B cell (primary cell): ENCODE measurements around the gene OR51B2. TPM values are rescaled to one million over a fixed set of nuclear protein-coding genes. Genes with fewer than 3 reads are reported as not detected.

Experiments used
- ATAC-seq: fragments of 200-7000 bp; cut with Tn5 transposase; one replicate; pipeline ENCODE4 v1.10.0; 2021; ENCODE audit warnings: low read depth, mild to moderate bottlenecking, moderate number of reproducible peaks, moderate library complexity
- CTCF ChIA-PET: fragments of 350-600 bp; sonication (Branson Sonifier 250); formaldehyde crosslinking; loops from one replicate; lab custom pipeline; 2021; ENCODE audit warnings: antibody characterized with exemption, inconsistent platforms; lab: Charles Lee
- POLR2A ChIA-PET: fragments of 350-600 bp; sonication (Branson Sonifier 250); formaldehyde crosslinking; loops from one replicate; lab custom pipeline; 2021; ENCODE audit warnings: antibody characterized with exemption; lab: Charles Lee
- DNase-seq: peaks from one replicate; pipeline ENCODE4 v3.0.0; 2013
- H2AFZ ChIP-seq: 2 replicates; pipeline ENCODE4 v1.6.1; 2012; ENCODE audit warnings: mild to moderate bottlenecking, low read depth, low read length; ENCODE audit not compliant: insufficient read depth, poor library complexity, severe bottlenecking
- H3K27ac ChIP-seq, 2 donors: 1 replicate in 1 of 2; 2 replicates in 1 of 2; pipeline ENCODE4 v1.5.1; 2012 to 2013; ENCODE audit warnings: low read length in 2 of 2, mild to moderate bottlenecking in 2 of 2, moderate library complexity in 1 of 2
- H3K27me3 ChIP-seq, 4 experiments: fragments of 200-600 bp in 1 of 4; sonication (generic) in 1 of 4; replicated peaks in 1 of 4; 1 replicate in 2 of 4; 2 replicates in 2 of 4; pipeline versions ENCODE4 v1.6.1 to v1.7.0; 2013 to 2016; ENCODE audit warnings: low read length in 3 of 4, mild to moderate bottlenecking in 2 of 4, mixed read lengths in 1 of 4, moderate library complexity in 1 of 4; ENCODE audit not compliant: insufficient read depth in 4 of 4, control insufficient read depth in 3 of 4; ENCODE audit errors: control extremely low read depth in 1 of 4
- H3K36me3 ChIP-seq, 2 experiments: replicated peaks in 1 of 2; 1 replicate in 1 of 2; 2 replicates in 1 of 2; pipeline versions ENCODE4 v1.6.1 to v1.7.1; 2013; ENCODE audit warnings: low read length in 1 of 2; ENCODE audit not compliant: insufficient read depth in 2 of 2, control insufficient read depth in 1 of 2; ENCODE audit errors: control extremely low read depth in 1 of 2, extremely low read depth in 1 of 2
- H3K4me1 ChIP-seq, 2 donors: fragments of 200-600 bp in 1 of 2; sonication (generic) in 1 of 2; 1 replicate in 1 of 2; 2 replicates in 1 of 2; pipeline versions ENCODE4 v1.5.1 to v1.6.1; 2013 to 2017; ENCODE audit warnings: low read length in 2 of 2; ENCODE audit not compliant: control insufficient read depth in 2 of 2, insufficient read depth in 2 of 2
- H3K4me2 ChIP-seq: replicated peaks from 2 replicates; pipeline ENCODE3; 2012; ENCODE audit warnings: mild to moderate bottlenecking, low read depth, low read length; ENCODE audit not compliant: poor library complexity, severe bottlenecking
- H3K4me3 ChIP-seq, 5 experiments: fragments of 200-600 bp in 1 of 5; sonication (generic) in 1 of 5; 1 replicate in 3 of 5; 2 replicates in 2 of 5; pipeline versions ENCODE4 v1.5.1 to v1.7.0; 2011 to 2016; ENCODE audit warnings: low read length in 4 of 5, mild to moderate bottlenecking in 4 of 5, low read depth in 2 of 5, control low read depth in 1 of 5, moderate library complexity in 1 of 5; ENCODE audit not compliant: insufficient read depth in 1 of 5; ENCODE audit errors: control extremely low read depth in 1 of 5, extremely low read depth in 1 of 5
- H3K79me2 ChIP-seq: fragments of 200-600 bp; sonication (generic); one replicate; pipeline ENCODE4 v1.6.0; 2016; ENCODE audit warnings: low read length; ENCODE audit not compliant: control insufficient read depth, insufficient read depth
- H3K9ac ChIP-seq: fragments of 200-600 bp; sonication (generic); 2 replicates; pipeline ENCODE4 v1.6.1; 2017; ENCODE audit warnings: mild to moderate bottlenecking, low read length, moderate library complexity
- H3K9me3 ChIP-seq, 3 donors: one replicate each; pipeline versions ENCODE4 v1.6.1 to v1.7.1; 2013; ENCODE audit warnings: low read length in 2 of 3; ENCODE audit not compliant: control insufficient read depth in 2 of 3, insufficient read depth in 1 of 3; ENCODE audit errors: control extremely low read depth in 1 of 3
- H4K20me1 ChIP-seq: 2 replicates; pipeline ENCODE4 v1.6.0; 2012; ENCODE audit warnings: mild to moderate bottlenecking, low read length; ENCODE audit not compliant: insufficient read depth, control insufficient read depth, poor library complexity, severe bottlenecking
- H3K27ac Mint-ChIP-seq: one replicate; pipeline ENCODE4 v1.8.0; 2021; ENCODE audit warnings: mixed read lengths
- H3K27me3 Mint-ChIP-seq: one replicate; pipeline ENCODE4 v1.8.0; 2021; ENCODE audit warnings: mixed read lengths
- H3K4me1 Mint-ChIP-seq: one replicate; pipeline ENCODE4 v1.8.0; 2021; ENCODE audit warnings: mixed read lengths
- H3K4me3 Mint-ChIP-seq: one replicate; pipeline ENCODE4 v1.8.0; 2021; ENCODE audit warnings: mixed read lengths
- H3K9me3 Mint-ChIP-seq: one replicate; pipeline ENCODE4 v1.8.0; 2022; ENCODE audit warnings: mixed read lengths; ENCODE audit not compliant: insufficient read depth
- CTCF ChIP-seq: fragments of 200-600 bp; IDR thresholded peaks from one replicate; pipeline ENCODE4 v1.8.0; 2022; ENCODE audit warnings: antibody characterized with exemption, mild to moderate bottlenecking
- EZH2 ChIP-seq: IDR thresholded peaks from 2 replicates; pipeline ENCODE4 v1.6.1; 2012; ENCODE audit warnings: borderline replicate concordance, low read depth, mild to moderate bottlenecking, moderate library complexity, low read length; ENCODE audit not compliant: insufficient read depth, poor library complexity, severe bottlenecking
- WGBS: methylation state at CpG from one replicate; pipeline ENCODE4 v1.1.5; 2013; ENCODE audit warnings: missing lambda C conversion rate; ENCODE audit not compliant: insufficient coverage; 5-methylcytosine and 5-hydroxymethylcytosine counted together
- intact Hi-C: fragments of 100-400 bp; cut with micrococcal nuclease; formaldehyde crosslinking; loops from one replicate; pipeline ENCODE4 v1.10.0; 2022
- polyA plus RNA-seq: library from polyadenylated mRNA; depleted of rRNA; stranded (reverse); fragments of >200 nt; gene quantifications from 2 replicates; pipeline ENCODE4 v1.2.3, GENCODE V29; 2012
- total RNA-seq, 2 donors: library from RNA; stranded (reverse); fragments of 120-200 nt in 1 of 2; gene quantifications; 1 replicate in 1 of 2; 2 replicates in 1 of 2; pipeline versions ENCODE4 v1.2.3 to v1.2.4, GENCODE V29; 2013 to 2022

OR51B2 gene
- total and polyA plus RNA-seq, 2 donors (not counting 1 experiment from before 2014, with no cell fraction given), result not detected

GRCh38 chr11:5293028-5293427, 31.1 kb downstream of the OR51B2 start:
- Histone ChIP-seq H3K27ac (no peak overlapping the region), H3K27me3 (no peaks in the 10 kb centered on the region), H3K36me3 (no peaks in the 10 kb centered on the region), H3K79me2 (no peaks in the 10 kb centered on the region), H4K20me1 (no peaks in the 10 kb centered on the region), H3K9me3 (no peaks in the 10 kb centered on the region), H2AFZ (no peak overlapping the region), H3K4me3 (no peak overlapping the region), H3K4me2 (no peak overlapping the region), H3K4me1 (no peaks in the 10 kb centered on the region), H3K9ac (no peak overlapping the region)
- ChIA-PET CTCF (no interaction called here), POLR2A (no interaction called here)
- Mint-ChIP-seq H3K9me3 (no peaks in the 10 kb centered on the region), H3K4me3 (no peak overlapping the region), H3K27me3 (peaks cover 4% of the 10 kb centered on the region), H3K4me1 (no peaks in the 10 kb centered on the region), H3K27ac (no peak overlapping the region)
- ATAC-seq (no peak), DNase-seq (no peak)
- WGBS, result 95% methylated on average over 8 of the region's 8 CpGs
- TF ChIP-seq CTCF, result no peak
- no peak for TF ChIP-seq EZH2
- intact Hi-C loops, result no loop called here

- no peaks in the 10 kb centered on the region for H3K4me1 Mint-ChIP-seq
- TF ChIP-seq CTCF, result no peak
- TF ChIP-seq EZH2, result no peak
- Histone ChIP-seq H3K9me3 (no peaks in the 10 kb centered on the region), H3K79me2 (no peaks in the 10 kb centered on the region), H3K4me2 (no peak overlapping the region), H3K9ac (no peak overlapping the region), H3K36me3 (no peaks in the 10 kb centered on the region), H3K27ac (no peak overlapping the region), H3K4me3 (no peak overlapping the region), H3K4me1 (no peaks in the 10 kb centered on the region), H2AFZ (no peak overlapping the region), H4K20me1 (no peaks in the 10 kb centered on the region), H3K27me3 (no peaks in the 10 kb centered on the region)
- intact Hi-C loops, result no loop called here
- H3K27ac Mint-ChIP-seq, result no peak overlapping the region
- ChIA-PET CTCF (interaction anchor here (1.4 kb wide), 1 partner anchor 20 kb away, joined by 4 read pairs; no protein-coding TSS in a partner anchor), POLR2A (no interaction called here)
- no peaks in the 10 kb centered on the region for H3K27me3 Mint-ChIP-seq
- ATAC-seq, result no peak
- DNase-seq, result no peak
- H3K4me3 Mint-ChIP-seq, result no peak overlapping the region
- no CpG with 5 or more reads among the region's 1 CpG for WGBS
- H3K9me3 Mint-ChIP-seq, result no peaks in the 10 kb centered on the region
These were observed 32.8 kb downstream of the OR51B2 start for GRCh38 chr11:5291207-5291838.
